Osteoblast (primary cell): Measurements from ENCODE around the gene TRIM14. TPM values are rescaled to one million over a fixed set of nuclear protein-coding genes. Genes with fewer than 3 reads are reported as not detected.

Source experiments
- small RNA-seq: library from RNA; depleted of rRNA; stranded (forward); fragments of <200 nt; gene quantifications from one replicate; pipeline ENCODE3, GENCODE V24; 2012
- total RNA-seq: library from RNA; depleted of rRNA; stranded (reverse); fragments of >200 nt; gene quantifications from 2 replicates; pipeline ENCODE4 v1.2.3, GENCODE V29; 2012

Gene TRIM14
- total RNA-seq, 1 donor: 1.1 TPM

Small RNAs within 50 kb of the gene (small RNA-seq; reads per million reads assigned to genes)
- gene RF00017: not detected
- gene RNU6-918P: not detected

Other genes with a start within 250 kb of the TRIM14 start
- 23.9 and 26.5 TPM in 2 replicates for gene TRMO, start 196.7 kb downstream of the TRIM14 start, total RNA-seq
- not detected in 2 replicates for gene HEMGN, start 181.1 kb downstream of the TRIM14 start, total RNA-seq
- gene ANP32B, start 135.9 kb downstream of the TRIM14 start, total RNA-seq: 12.7 and 13.8 TPM in 2 replicates
- gene NANS, start 62.5 kb downstream of the TRIM14 start, total RNA-seq: 56.1 and 56.6 TPM in 2 replicates
- gene CORO2A, start 73.4 kb upstream of the TRIM14 start, total RNA-seq: 0.29 and 0.72 TPM in 2 replicates
- 114 and 128 TPM in 2 replicates for gene TBC1D2, start 136.4 kb upstream of the TRIM14 start, total RNA-seq